Activated CD4-positive, alpha-beta T cell treated with anti-CD3 and anti-CD28 coated beads, Interleukin-2, amount 50 U/mL, for 1 hour (primary cell): ENCODE data around the gene ZNF692.
"Not testable (repeated sequence)": the region's sequence is repeated elsewhere in the genome, so short reads cannot be mapped to it uniquely, and the experiment has no call there.

Experiments
- DNase-seq: peaks from one replicate; pipeline ENCODE4 v3.0.0-alpha.2; 2020

Gene ZNF692, protein sequence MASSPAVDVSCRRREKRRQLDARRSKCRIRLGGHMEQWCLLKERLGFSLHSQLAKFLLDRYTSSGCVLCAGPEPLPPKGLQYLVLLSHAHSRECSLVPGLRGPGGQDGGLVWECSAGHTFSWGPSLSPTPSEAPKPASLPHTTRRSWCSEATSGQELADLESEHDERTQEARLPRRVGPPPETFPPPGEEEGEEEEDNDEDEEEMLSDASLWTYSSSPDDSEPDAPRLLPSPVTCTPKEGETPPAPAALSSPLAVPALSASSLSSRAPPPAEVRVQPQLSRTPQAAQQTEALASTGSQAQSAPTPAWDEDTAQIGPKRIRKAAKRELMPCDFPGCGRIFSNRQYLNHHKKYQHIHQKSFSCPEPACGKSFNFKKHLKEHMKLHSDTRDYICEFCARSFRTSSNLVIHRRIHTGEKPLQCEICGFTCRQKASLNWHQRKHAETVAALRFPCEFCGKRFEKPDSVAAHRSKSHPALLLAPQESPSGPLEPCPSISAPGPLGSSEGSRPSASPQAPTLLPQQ

DNA sequence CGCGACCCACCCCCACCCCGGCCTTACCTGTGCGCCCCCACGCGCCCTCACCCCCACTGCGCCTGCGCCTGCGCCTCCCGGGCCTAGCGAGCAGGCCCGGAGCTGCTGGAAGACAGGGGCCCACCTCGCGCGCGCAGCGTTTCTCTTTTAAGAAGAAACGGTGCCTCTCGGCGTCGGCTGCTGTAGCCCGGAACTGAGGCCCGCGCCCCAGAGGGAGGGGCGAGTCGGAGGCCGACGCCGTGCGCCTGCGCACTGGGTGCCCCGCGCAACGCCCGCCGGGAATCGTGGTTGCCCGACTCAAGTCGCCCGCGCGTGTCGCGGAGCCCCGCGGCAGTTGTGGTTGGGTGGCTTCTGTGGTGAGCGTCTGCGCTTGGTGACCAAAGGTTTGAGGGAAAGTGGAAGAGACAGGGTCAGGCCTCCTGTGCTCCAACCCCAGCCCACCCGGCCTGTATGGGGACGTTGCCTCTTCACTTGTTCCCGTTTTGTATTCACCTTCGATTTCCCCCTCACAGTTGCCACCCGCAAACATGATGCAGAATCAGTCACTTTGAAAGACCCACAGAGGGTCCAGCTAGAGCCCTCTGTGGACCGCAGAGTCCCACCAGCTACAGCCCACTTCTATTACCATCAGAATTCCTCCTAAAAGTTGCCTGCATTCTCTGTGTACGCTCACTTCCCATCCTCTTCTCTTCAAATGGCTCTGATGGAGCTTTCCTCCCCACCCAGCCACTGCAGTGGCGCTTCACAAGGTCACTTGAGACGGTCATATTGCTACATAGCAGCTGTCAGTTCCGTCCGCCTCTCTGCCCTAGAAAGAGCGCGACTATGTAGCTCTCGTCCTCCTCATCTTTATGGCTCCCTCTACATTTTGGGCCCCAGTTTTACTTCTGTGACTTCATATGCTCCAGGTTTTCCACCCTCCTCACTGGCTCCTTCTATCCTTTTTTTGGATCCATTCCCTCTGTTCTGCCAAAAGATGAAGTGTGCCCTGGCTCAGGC is at the start of gene ZNF692:
Gene ZNF692, minus strand, starts transcription at position 195 of the 999 bp plus-strand sequence. CDS start 776 bp downstream, outside the sequence.
- DNase-seq = peak; percentile 95

GRCh38 chr1:248906753-248907661 is 48.1 kb upstream of the ZNF692 start:
- DNase-seq = peak; percentile 5

DNA sequence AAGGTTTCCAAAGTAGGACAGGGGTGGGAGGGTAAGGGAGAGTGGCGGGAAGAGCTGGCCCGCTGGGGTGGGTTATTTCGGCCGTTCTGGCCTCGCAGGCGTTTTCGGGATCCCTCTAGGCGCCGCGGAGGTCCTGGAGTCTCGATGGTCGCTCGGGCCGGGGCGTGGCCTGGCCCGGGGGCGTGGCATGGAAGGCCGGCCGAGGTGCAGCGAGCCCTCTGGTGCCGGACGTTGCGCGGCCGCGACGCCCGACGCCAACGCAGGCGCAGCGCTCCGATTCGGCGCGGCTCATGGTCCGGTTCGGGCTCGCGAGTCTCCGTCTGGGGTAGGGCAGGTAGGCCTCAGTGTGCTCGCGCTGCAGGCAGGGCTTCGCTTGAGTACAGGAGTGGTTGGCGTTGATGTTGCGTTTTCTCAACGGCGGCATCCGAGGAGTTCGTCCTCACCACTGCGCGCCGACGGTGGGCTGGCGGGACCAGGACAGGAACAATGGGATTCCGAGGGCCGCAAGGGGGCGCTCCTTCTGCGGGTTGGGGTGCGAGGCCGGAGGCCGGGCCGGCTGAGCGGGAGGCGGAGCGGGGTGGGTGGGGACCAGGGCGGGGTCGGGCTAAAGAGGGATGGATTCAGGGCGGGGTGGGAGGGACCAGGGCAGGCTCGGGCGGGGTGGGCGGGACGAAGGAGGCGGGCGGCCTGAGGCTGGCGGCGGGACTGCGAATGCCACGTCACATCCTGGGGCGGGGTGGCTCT is 47.3 kb upstream of the ZNF692 start, which contains the start of gene PGBD2:
Gene PGBD2, plus strand, starts transcription at position 227 of the 744 bp plus-strand sequence. CDS start 7,628 bp downstream, outside the sequence.
- DNase-seq = peak; percentile 96

GRCh38 chr1:248905662-248906008 is 46.8 kb upstream of the ZNF692 start:
- no peak for DNase-seq

GRCh38 chr1:248904437-248905216 is 45.7 kb upstream of the ZNF692 start:
- DNase-seq = no peak

GRCh38 chr1:248901578-248901977 is 42.7 kb upstream of the ZNF692 start:
- DNase-seq = no peak

- DNase-seq = no peak
Measured at GRCh38 chr1:248900637-248901036, 41.8 kb upstream of the ZNF692 start.

DNA sequence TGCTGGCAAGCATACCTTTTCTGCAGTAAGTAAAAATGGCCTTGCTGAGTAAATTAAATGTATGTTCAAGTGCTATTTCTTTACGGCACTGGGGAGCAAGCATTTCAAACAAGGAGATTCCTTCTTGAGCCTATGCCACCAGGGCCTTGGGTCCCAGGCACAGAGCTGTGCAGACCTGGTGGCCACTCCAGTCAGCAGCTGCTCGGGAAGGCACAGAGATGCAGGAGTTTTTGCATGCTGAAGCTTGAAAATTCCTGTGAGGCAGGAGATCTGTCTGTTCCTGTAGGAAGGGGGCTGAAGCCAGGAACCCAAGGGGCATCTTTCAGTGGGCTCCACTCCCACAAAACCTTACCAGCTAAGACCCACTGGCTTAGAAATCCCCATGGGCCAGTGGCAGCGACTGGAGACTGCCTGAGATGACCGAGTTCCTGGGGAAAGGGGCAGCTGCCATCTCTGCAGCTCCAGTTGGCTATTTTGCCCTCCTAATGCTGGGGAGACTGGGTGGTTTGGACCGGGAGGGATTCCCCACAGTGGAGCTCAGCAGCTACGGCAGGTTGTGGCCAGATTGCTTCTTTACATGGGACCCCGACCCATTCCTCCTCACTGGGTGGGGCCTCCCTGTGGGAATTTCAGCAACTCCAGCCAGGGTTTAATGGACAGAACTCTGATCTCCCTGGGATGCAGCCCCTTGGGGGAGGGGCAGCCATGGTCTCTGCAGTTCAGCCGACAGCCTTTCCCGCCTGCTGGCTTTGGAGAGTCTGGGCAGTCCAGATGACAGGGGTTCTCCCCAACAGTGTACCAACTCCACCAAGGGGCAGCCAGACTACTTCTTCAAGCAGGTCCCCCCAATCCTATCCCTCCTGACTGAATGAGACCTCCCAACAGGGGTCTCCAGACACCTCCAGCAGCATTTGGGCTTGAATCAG is 38.8 kb upstream of the ZNF692 start:
- no peak for DNase-seq

DNA sequence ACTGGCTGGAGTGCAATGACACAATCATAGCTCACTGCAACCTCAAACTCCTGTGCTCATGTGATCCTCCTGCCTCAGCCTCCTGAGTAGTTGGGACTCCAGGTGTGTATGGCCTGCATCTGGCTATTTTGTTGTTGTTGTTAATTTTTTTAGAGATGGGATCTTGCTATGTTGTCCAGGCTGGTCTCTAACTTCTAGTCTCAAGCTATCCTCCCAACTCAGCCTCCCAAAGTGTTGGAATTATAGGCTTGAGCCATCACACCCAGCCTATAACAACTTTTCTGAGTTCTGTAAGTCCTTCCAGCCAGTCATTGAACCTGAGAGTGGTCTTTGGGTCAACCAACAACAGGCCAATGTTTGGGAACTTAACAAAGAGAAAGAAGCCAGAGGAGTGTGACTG is 36.0 kb upstream of the ZNF692 start:
- no peak for DNase-seq

DNA sequence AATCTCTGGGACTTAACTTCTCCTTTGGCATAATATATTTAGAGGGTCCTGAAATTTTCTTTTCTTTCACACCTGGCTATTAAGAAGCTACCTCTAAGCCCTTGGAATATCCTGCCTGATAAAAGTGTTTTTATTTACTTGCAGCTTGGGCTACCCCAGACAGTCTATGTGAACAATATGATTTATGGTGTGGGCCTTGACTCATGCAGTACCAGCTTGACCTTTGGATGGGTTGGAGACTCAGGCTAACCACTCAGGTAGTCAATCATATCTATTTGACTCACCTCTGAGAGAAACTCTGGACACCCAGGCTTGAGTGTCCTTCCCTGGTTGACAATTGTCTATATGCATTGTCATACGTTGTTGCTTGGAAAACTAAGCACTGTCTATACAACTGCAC is 33.7 kb upstream of the ZNF692 start:
- DNase-seq = no peak

GRCh38 chr1:248891758-248892157 is 32.9 kb upstream of the ZNF692 start:
- no peak for DNase-seq

- DNase-seq = no peak
Measured at GRCh38 chr1:248890549-248891498, 31.9 kb upstream of the ZNF692 start.

- DNase-seq = not testable (repeated sequence)
Measured at GRCh38 chr1:248889914-248890243, 31.0 kb upstream of the ZNF692 start.

- DNase-seq = no peak
Measured at GRCh38 chr1:248886237-248886895, 27.5 kb upstream of the ZNF692 start.

DNA sequence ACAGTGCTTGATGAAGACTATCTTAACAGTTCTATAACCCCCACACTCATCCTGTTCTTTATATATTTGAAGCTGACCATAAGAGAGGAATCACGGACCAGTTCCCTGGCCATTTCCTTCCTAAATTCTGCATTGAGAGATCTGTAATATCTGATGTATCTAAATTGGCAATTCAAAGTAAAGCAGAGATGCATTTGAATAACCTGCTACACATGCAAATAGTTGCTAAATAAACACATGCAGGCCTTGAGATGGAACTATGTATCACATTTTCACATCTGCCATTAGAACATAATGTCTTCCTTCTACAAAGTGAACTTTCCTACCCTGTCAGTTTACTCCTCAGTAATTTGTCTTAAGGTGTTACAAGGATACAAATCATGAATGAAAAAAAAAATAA is 26.8 kb upstream of the ZNF692 start:
- DNase-seq = no peak

DNA sequence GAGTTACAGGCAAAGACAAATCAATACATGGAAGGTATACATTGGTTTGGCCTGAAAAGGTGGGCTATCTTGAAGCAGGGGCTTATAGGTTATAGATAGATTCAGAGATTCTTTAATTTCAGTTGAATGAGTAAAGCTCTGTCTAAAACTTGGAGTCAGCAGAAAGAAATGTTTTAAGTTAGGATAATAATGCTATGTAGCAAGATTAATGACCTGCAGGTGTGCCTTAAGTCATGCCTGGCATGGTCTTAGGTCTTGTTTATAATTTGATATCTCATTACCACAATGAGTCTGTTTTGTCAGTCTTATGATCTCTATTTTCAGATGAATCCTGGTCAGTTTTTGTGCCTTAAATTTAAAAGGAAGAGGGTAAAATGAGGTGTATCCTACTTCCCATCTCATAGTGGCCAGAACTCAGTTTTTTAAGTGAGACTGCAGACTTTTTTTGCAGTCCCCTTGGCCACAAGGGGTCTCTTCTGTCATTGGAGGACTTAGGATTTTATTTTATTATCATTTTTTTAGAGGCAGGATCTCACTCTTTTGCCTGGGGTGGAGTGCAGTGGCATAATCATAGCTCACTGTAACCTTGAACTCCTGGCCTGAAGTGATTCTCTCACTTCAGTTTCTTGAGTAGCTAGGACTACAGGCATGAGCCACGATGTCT is 25.9 kb upstream of the ZNF692 start:
- no peak for DNase-seq

DNA sequence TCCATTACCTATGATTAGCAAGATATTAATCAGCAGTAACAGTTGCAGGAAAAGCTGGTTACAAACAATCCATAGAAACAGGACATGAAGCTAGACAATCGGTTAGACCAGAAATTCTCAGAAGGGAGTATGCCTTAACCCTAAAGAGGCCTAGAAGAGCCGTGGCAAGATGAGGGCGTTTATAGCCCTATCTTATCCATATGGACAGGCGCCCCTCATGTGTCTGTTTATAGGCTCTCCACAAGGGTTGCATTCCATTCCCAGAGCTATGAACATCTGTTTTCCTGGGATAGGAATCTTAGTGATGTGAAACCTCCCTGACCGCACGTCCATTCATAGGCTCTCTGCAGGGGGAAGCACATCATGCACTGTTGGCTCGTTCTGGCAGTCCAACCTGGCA is 23.5 kb upstream of the ZNF692 start:
- DNase-seq = not testable (repeated sequence)
